HG03175 (cell line): ENCODE results near the gene SERPINA12.
"Not testable (repeated sequence)": the region's sequence is repeated elsewhere in the genome, so short reads cannot be mapped to it uniquely, and the experiment has no call there.

ENCODE experiments used
- ATAC-seq: cut with Tn5 transposase; IDR thresholded peaks from one replicate; pipeline ENCODE4 v1.9.1; 2021; ENCODE audit warnings: mild to moderate bottlenecking, moderate library complexity; ENCODE audit not compliant: unreplicated experiment

The SERPINA12 gene

DNA sequence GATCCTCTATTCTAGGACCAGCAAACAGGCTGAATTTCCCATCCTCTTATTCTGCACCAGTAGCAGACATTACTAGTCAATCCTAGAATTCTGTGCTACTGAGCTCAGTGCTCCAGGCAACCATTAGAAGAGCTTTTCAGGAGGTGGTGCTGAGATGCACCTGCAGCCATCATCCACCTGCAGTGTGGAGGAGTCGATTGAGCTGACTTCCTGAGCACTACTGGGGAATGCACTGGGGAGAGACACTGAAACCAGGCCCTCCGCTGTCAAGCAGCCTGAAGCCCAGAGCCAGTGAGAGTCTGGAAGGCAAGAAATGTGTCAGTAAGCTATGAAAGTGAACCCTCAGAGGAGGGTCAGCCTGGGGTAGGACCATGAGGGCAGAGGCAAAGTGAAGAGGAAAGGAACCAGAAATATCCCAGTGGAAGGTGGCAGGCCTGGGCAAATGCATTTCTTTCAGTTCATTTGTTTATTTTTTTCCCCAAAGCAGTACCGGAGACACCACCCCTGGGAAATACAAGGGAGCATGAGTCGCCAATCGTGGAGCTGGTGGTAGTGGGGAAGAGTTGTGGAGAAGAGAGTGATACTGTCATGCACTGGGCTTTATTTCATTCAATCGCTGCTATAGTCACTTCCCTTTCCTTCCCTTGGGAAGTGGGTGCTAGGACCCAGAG lies 28.9 kb upstream of the SERPINA12 start:
- no peak for ATAC-seq

GRCh38 chr14:94536836-94537235 lies 27.6 kb upstream of the SERPINA12 start:
- no peak for ATAC-seq

- ATAC-seq = no peak
These were observed 26.2 kb upstream of the SERPINA12 start for GRCh38 chr14:94535506-94535905.

DNA sequence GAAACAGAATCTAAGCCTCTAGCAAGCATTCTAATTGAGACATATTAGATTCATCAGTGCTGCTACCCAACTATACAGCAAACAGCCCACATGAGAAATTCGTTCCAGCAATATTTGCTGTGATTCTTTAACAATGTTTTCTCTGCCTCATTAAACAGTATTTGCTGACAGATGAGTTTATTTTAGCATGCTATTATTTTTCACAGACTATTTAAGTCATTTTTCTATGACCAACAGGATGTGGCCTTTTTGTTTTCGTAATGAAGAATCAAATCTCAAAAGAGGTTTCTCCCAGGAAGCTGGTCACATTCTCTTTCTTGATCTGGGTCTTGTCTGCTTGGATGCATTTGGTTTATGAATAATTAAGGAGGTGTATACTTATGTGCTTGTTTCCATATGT lies 23.2 kb upstream of the SERPINA12 start:
- ATAC-seq = no peak

- ATAC-seq = no peak
These were observed 21.9 kb upstream of the SERPINA12 start for GRCh38 chr14:94531187-94531586.

- no peak for ATAC-seq
These were observed 14.8 kb upstream of the SERPINA12 start for GRCh38 chr14:94524093-94524492.

- no peak for ATAC-seq
These were observed 14.0 kb upstream of the SERPINA12 start for GRCh38 chr14:94523265-94523664.

DNA sequence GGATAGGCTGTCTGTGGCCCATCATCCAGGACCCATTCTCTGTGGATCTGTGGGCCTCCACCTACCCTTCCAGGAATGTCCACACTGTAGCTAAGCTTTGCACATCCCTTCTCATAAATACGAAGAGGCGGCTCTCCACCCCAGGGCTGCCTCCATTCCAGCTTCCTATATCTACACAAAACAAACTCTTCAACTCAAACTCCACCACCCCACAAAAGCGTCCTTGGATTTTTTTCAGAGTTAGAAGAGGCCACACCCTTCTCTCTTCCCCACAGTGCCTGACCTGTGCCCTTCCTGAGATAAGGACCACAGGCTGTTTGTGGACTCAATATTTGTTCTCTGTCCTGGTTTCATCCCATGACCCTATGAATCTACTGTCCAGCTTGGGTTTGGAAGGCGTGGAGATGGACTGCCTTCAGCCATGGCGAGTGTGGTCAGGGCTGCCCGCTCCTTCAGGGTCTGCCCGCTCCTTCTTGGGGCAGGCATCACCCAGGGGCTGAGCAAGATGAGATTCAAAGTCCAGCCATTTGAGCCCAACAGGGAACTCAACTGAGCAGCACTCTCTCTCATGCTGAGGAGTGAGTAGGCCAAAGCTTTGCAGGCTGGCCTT lies 13.0 kb upstream of the SERPINA12 start:
- no peak for ATAC-seq

- ATAC-seq = no peak
These were observed 12.3 kb upstream of the SERPINA12 start for GRCh38 chr14:94521375-94522114.

- ATAC-seq = no peak
These were observed 8.5 kb upstream of the SERPINA12 start for GRCh38 chr14:94517641-94518257.

DNA sequence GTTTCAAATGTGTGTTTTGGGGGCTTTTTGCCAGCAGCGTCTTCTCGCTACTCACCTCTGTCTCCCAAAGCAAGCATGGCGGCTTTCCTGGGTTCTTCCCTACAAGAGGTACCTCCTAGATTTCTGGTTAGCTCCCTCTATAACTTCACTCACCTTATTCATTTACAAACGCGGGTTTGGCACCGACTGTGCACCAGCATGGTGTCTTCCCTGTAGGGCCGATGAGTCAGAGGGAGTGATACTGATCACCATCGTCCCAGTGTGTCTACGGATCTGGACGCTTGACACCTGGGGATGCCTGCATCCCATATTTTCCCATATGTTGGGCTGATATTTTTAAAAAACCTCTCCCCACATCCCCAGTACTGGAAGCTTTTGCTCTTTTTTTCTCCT lies 8.0 kb upstream of the SERPINA12 start:
- ATAC-seq = no peak

DNA sequence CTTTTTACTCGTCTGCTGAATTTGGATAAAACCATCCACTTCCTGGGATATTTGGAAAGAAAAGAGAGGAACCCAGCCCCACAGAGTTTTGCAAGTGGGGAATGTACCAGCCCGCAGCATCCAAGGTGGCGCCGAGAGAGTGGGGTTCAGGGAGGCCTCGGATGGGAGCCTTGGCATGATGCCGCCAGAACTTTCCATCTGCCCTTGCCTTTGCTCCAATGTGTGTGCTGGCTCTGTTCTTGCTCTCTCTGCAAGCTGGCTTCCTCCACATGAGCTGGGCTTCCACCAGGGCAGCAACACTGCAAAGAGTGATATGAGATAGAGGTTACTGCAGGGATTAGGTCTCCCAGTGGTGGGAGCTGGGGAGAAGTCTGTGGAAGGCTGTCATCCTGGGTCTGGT lies 6.6 kb upstream of the SERPINA12 start:
- ATAC-seq = no peak

DNA sequence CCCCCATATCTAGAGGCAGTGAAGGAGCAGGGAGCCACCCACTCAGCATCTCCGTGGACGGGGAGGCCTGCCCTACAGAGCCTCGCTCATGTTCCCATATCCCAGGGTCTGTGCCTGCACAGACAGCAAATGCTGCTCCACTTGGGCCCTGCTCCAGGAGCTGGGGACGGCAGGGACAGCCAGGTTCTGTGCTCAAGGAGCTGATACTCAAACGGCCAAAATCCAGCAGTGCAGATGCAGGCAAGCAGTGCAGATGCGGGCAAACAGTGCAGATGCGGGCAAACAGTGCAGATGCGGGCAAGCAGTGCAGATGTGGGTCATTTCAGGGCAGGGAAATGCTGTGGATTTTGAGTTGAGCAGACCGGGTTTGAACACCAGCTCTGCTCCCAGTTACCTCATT lies 6.2 kb upstream of the SERPINA12 start:
- ATAC-seq = no peak

GRCh38 chr14:94514351-94514750 lies 5.1 kb upstream of the SERPINA12 start:
- ATAC-seq = no peak

GRCh38 chr14:94510481-94510880 lies 1.2 kb upstream of the SERPINA12 start:
- ATAC-seq = not testable (repeated sequence)

- ATAC-seq = no peak
These were observed 3.6 kb downstream of the SERPINA12 start for GRCh38 chr14:94505641-94506040.

DNA sequence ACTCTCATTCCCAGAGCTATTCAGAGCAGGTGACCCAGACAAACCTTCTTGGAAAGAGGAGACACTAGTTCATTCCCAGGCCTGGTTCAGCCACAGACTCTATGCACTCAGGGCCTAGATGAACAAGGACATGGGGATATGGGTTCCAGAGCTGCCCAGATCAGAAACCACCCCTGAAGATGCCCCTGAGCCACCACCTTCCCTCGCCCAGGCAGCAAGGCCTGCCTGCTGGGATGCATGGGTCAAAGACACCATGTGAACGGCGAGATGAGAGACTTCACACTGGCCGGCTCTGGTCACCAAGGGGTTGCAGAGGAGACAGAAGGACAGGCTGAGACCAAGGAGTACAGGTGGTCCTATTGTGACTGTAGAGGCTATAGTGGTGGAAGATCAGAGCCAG lies 4.1 kb downstream of the SERPINA12 start:
- no peak for ATAC-seq

GRCh38 chr14:94501588-94502516 lies 7.4 kb downstream of the SERPINA12 start:
- ATAC-seq = no peak

GRCh38 chr14:94500264-94500663 lies 9.0 kb downstream of the SERPINA12 start:
- no peak for ATAC-seq

GRCh38 chr14:94499673-94500072 lies 9.6 kb downstream of the SERPINA12 start:
- ATAC-seq = no peak

DNA sequence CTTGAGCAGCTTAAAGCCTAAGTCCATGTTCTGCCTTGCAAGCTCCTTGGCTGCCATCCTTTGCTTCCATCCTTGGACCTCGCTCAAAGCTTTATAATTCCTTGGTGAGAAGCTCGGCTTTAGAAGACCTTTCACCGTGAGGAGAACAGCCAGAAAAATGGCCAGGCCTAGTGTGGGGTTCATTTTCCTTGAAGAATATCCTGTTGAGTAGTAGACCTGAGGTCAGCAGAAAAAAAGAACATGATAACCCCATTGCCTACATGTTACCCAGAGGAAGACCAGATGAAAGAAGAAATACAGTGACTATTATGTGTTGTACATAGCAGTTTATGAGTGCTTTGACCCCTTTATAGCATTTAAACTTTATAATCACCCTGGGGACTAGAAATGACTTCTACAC lies 11.1 kb downstream of the SERPINA12 start:
- no peak for ATAC-seq
